Thymus (tissue), 11 donors: ENCODE measurements around the gene SNX33. TPM values are rescaled to one million over a fixed set of nuclear protein-coding genes. Genes with fewer than 3 reads are reported as not detected.
"Not testable (repeated sequence)": the region's sequence is repeated elsewhere in the genome, so short reads cannot be mapped to it uniquely, and the experiment has no call there.

Experiments used
- DNase-seq, 9 donors: peaks; one replicate each; pipeline ENCODE4 v3.0.0-alpha.2; 2013; ENCODE audit warnings: low spot score in 9 of 9, low read depth in 6 of 9, missing footprints in 1 of 9
- H3K27ac ChIP-seq, 2 donors: one replicate each; pipeline ENCODE4 v1.5.1; 2013; ENCODE audit warnings: control low read depth in 1 of 2, low read depth in 1 of 2, low read length in 1 of 2, mild to moderate bottlenecking in 1 of 2, moderate library complexity in 1 of 2
- H3K27me3 ChIP-seq, 2 donors: one replicate each; pipeline ENCODE4 v1.5.1; 2013; ENCODE audit warnings: low read length in 1 of 2; ENCODE audit not compliant: control insufficient read depth in 2 of 2, insufficient read depth in 1 of 2
- H3K36me3 ChIP-seq, 2 donors: one replicate each; pipeline ENCODE4 v1.5.1; 2013; ENCODE audit warnings: low read length in 1 of 2, mild to moderate bottlenecking in 1 of 2, moderate library complexity in 1 of 2; ENCODE audit not compliant: control insufficient read depth in 2 of 2, insufficient read depth in 2 of 2
- H3K4me1 ChIP-seq, 2 donors: one replicate each; pipeline ENCODE4 v1.5.1; 2013; ENCODE audit warnings: low read length in 2 of 2; ENCODE audit not compliant: control insufficient read depth in 2 of 2, insufficient read depth in 2 of 2
- H3K4me3 ChIP-seq, 2 donors: one replicate each; pipeline ENCODE4 v1.5.1; 2013; ENCODE audit warnings: low read length in 2 of 2, control low read depth in 1 of 2, mild to moderate bottlenecking in 1 of 2
- H3K9me3 ChIP-seq, 2 donors: one replicate each; pipeline ENCODE4 v1.5.1; 2013; ENCODE audit warnings: low read length in 1 of 2, mild to moderate bottlenecking in 1 of 2; ENCODE audit not compliant: control insufficient read depth in 2 of 2, insufficient read depth in 1 of 2
- WGBS: extraction: QIAGEN DNeasy Blood & Tissue Kit; methylation state at CpG from one replicate; pipeline ENCODE4 v1.1.7; 2013; 5-methylcytosine and 5-hydroxymethylcytosine counted together
- polyA plus RNA-seq: library from polyadenylated mRNA; stranded (reverse); fragments of 200-250 nt; gene quantifications from one replicate; pipeline ENCODE4 v1.2.3, GENCODE V29; 2013
- total RNA-seq: library from RNA; stranded (reverse); fragments of 120-200 nt; gene quantifications from one replicate; pipeline ENCODE4 v1.2.4, GENCODE V29; 2013
- donor health status: healthy.

SNX33 gene
- total and polyA plus RNA-seq, 2 donors: 4.3 to 11.3 TPM

DNA sequence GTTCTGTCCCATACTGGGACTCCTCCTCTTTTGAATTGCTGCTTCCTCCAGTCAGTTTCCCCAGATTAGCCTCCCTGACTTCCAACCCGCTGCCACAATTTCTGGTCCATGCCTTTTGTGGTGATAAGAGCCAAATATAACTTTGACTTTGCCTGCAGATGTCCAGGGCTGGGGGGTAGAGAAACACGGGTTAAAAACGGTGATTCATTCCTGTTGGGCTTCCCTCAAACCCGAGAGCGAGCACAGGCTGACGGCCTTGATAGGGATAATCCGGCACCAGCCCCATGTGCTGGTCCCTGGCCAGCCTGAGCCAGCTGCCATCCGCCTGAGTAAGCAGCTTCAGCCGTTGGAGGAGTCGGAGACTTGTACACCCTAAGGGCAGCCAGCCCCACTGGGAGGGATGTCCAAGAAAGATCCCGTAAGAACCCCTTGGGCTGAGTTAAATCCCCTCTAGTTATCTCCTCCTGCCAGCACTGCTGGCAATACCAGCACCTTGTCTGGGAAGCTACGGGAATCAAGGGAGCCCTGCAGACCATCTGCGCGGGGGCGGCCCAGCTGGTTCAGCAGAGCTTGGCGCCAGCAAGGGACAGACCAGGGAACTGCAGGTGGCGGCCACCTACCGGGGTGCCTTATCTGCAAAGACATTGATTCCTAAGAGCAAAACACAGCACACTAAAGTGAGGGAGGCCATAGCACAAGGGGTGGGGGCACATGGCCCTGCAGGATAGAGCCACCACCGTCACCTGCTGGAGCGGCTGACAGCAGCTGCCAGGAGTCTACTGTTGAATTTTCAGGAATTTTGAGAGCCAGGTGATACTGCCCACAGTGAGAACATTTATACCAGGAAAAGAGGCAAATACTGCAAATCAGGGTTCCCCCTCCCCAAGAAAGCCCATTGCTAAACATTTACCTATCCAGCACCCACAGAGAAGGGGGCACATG is 46.8 kb downstream of the SNX33 start:
- Histone ChIP-seq H3K9me3 (no peaks in the 10 kb centered on the region), H3K27me3 (peaks cover 0 to 16% of the 10 kb centered on the region in 2 donors), H3K4me3 (no peak overlapping the region), H3K27ac (no peak overlapping the region), H3K4me1 (peaks cover 5 to 23% of the 10 kb centered on the region in 2 donors), H3K36me3 (no peaks in the 10 kb centered on the region)
- peak in 2 of 9 donors; percentile 29 to 32 for DNase-seq
- 30% methylated on average over 20 of the region's 20 CpGs for WGBS

DNA sequence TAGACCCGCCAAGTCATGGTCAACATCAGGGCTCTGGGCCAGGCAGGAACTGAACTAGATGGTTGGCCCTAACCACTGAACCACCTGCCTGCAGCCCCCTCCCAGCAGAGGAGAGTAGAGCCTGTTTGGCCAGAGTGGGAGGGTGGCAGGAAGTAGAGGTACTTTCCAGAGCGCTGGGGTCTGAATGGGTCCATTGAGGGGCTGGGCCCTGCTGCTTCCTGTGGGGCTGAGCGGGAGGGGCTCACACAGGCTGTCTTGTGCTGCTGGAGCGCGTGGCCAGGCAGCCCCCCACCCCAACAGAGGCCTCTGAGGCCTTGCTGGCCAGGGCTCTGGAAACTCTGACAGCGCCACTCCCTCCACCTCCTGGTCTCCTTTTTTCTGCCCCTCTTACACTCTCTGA is 47.5 kb downstream of the SNX33 start:
- DNase-seq: peak in 2 of 9 donors; percentile 13 to 37
- 45% methylated on average over 6 of the region's 6 CpGs for WGBS

DNA sequence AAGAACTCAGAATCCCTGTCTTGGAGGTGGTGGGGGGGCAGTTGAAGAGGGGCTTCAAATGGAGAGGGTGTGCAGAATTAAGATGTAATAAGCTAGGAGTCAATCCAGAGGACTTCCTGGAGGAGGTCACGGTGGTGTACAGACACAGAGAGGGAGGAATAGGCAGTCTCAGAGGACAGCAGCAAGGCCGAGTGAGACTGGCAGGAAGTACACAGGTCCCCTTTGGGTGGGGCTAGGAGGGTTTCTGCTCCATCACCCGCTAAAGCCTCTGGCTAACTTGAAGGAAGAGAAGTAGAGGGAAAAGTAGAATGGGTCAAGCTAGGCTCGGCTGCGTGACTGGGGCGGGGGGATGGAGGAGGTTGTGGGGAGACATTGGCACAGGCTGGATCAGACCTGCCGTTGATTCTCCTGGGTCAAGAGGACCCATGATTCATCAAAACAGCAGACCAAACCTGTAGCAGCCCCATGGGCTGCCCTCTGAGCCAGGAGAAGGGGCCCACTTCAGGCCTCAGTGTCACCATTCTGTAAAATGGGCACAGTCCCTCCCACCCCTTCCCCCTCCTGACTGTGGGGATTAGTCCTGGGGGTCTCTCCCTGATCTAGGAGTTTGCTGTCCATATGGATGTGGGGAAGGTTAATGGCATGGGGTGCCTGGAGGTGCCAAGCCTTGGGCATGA is 48.1 kb downstream of the SNX33 start:
- Histone ChIP-seq H3K36me3 (no peaks in the 10 kb centered on the region), H3K27me3 (peaks cover 0 to 16% of the 10 kb centered on the region in 2 donors), H3K27ac (peak overlapping the region in 1 of 2 donors; percentile 15), H3K9me3 (no peaks in the 10 kb centered on the region), H3K4me1 (peaks cover 5 to 25% of the 10 kb centered on the region in 2 donors), H3K4me3 (no peak overlapping the region)
- DNase-seq: no peak
- 73% methylated on average over 7 of the region's 7 CpGs for WGBS

More for the DNA sequence above, 47.5 kb downstream of the SNX33 start:
- H3K4me1 ChIP-seq: peaks cover 5 to 23% of the 10 kb centered on the region in 2 donors
- peak overlapping the region in 1 of 2 donors; percentile 15 for H3K27ac ChIP-seq
- no peaks in the 10 kb centered on the region for H3K9me3 ChIP-seq
- peaks cover 0 to 16% of the 10 kb centered on the region in 2 donors for H3K27me3 ChIP-seq
- H3K4me3 ChIP-seq: no peak overlapping the region
- H3K36me3 ChIP-seq: no peaks in the 10 kb centered on the region

DNA sequence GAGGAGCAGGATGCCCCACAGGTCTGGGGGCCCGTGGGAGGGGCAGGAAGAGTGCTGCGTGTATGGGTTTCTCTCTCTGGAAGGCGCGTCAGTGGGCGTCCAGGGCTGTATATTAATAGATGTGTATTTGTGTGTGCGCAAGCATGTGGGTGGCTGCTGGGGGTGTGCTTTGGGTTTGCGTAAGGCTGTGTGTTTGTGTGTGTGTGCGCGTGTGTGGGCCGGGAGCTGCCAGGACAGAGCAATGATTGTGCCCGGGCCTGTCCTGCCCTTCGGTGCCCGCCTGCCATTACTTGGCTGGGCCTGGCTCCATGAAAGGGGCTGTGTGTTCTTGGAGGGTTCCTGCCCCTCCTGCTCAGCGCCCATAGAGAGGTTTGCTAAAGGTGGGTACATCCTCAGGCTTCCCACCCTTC is 48.6 kb downstream of the SNX33 start:
- no peak overlapping the region for H3K27ac ChIP-seq
- H3K27me3 ChIP-seq: peaks cover 0 to 16% of the 10 kb centered on the region in 2 donors
- peaks cover 5 to 28% of the 10 kb centered on the region in 2 donors for H3K4me1 ChIP-seq
- H3K4me3 ChIP-seq: no peak overlapping the region
- no peak for DNase-seq
- no peaks in the 10 kb centered on the region for H3K36me3 ChIP-seq
- no peaks in the 10 kb centered on the region for H3K9me3 ChIP-seq
- WGBS: 93% methylated on average over 14 of the region's 14 CpGs

DNA sequence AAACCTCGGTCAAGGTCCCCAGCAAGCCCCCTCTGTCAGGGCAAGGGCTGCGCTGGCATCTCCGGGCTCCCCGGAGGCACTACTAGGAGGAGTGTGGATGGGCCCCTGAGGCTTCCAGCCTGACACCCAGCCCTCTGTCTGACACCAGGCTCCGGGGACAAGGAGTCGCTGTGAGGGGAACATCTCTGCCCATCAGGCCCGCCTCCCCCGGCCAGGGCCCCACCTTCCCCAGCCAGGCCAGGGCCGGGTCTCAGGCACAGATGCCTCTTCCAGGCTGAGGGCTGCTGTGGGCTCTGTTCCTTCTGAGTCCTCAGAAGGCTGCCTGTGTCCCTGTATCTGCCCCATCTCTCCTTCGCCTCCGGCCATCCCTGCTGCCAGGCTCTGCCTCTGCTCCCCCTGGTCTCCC is 49.1 kb downstream of the SNX33 start:
- 92% methylated on average over 11 of the region's 11 CpGs for WGBS
- no peak overlapping the region for H3K27ac ChIP-seq
- H3K4me3 ChIP-seq: no peak overlapping the region
- H3K4me1 ChIP-seq: peaks cover 5 to 28% of the 10 kb centered on the region in 2 donors
- DNase-seq: no peak
- H3K9me3 ChIP-seq: no peaks in the 10 kb centered on the region
- H3K27me3 ChIP-seq: peaks cover 0 to 16% of the 10 kb centered on the region in 2 donors
- no peaks in the 10 kb centered on the region for H3K36me3 ChIP-seq

DNA sequence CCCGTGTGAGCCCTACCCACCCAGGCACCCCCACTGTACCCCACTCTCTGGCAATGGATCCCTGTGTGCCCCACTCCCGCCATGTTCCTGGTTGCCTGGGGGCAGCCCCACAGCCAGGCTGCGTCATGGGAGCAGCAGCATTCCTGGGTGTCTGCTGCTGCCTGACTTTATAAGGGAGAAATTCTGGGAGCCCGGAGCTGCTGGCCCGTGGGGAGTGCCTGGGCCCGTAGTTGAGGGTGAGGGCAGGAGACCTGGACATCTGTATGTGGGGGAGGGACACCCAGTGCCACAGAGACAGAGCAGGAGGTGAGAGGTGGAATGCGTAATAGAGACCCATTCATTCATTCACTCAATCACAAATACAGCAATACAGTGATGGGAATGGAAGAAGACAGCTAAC is 49.8 kb downstream of the SNX33 start:
- no peak overlapping the region for H3K27ac ChIP-seq
- DNase-seq: no peak
- H3K9me3 ChIP-seq: no peaks in the 10 kb centered on the region
- peaks cover 5 to 28% of the 10 kb centered on the region in 2 donors for H3K4me1 ChIP-seq
- peaks cover 0 to 16% of the 10 kb centered on the region in 2 donors for H3K27me3 ChIP-seq
- no peak overlapping the region for H3K4me3 ChIP-seq
- 93% methylated on average over 7 of the region's 7 CpGs for whole genome bisulfite sequencing
- H3K36me3 ChIP-seq: no peaks in the 10 kb centered on the region

DNA sequence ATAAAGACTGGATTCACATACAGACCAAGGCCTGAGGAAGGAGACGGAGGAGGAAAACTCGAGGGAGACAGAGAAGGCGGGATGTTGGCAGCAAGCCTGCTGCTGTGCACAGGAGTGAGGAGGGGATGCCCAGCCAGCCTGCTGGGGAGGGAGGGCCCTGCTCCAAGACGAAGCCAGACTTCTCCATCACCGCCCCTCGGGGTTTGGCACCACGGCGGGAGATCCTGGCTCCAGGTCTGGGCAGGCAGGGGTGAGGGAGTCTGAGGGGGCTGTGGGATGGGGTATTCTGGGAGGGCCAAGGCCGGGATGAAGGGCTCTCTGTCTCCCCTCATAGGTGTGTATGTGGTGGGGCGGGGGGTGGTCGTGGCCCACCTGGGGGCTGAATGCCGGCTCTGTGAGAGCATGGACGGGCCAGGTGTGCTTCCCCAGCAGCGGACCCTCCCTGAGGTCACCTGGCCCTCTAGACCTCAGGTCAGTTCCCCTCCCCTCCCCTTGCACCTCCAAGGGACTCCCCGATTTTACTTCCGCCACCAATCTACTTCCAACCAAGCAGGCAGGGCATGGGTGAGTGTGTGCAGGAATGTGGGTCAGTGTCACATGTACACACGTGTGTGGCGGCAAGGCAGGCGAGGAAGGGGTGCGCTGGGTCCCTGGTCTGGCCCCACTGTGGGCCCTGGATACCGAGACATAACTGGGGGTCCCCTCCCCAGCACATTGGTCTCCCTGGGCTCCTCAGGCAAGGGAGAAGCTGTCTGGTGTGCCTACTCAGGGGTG is 50.4 kb downstream of the SNX33 start:
- not testable (repeated sequence) for DNase-seq, H3K36me3 ChIP-seq, H3K27ac ChIP-seq, H3K9me3 ChIP-seq, H3K4me3 ChIP-seq
- peaks cover 0 to 16% of the 10 kb centered on the region in 2 donors for H3K27me3 ChIP-seq
- 90% methylated on average over 21 of the region's 21 CpGs for WGBS
- peaks cover 5 to 28% of the 10 kb centered on the region in 2 donors for H3K4me1 ChIP-seq

DNA sequence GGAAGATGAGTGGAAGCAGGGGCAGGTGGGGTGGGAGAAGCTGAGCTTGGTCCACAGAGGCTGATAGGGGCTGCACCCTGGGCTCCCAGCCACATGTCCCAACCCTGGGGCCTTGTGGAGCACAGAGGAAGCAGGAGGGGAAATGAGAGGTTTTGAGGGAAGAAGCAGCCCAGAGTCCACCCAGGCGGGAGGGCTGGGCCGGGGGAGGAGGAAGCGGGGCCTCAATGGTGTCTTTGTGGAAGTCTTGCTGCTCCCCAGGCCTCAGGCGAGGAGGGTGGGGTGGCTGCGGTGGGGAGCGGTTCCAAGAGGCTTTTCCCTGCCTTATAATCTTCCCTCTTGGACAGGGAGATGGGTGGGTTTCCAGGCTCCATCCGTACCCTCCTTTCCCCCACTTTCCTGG is 51.8 kb downstream of the SNX33 start:
- not testable (repeated sequence) for H3K27me3 ChIP-seq, H3K9me3 ChIP-seq, H3K36me3 ChIP-seq, H3K4me3 ChIP-seq, H3K27ac ChIP-seq, DNase-seq
- WGBS: 64% methylated on average over 7 of the region's 7 CpGs
- peaks cover 5 to 17% of the 10 kb centered on the region in 2 donors for H3K4me1 ChIP-seq
